HepG2 (cell line): Measurements from ENCODE around the gene TCF3. TPM values are rescaled to one million over a fixed set of nuclear protein-coding genes. Genes with fewer than 3 reads are reported as not detected.

Source experiments
- ATAC-seq: fragments of 200-7000 bp; cut with Tn5 transposase; 3 replicates; pipeline ENCODE4 v1.9.1; 2020; ENCODE audit warnings: mild to moderate bottlenecking, moderate library complexity
- BruUV-seq: library from RNA; stranded (reverse); fragments of 400-500 nt; replicated peaks from 2 replicates; lab custom pipeline; 2021; lab: Mats Ljungman, UMichigan
- CTCF ChIA-PET: fragments of 300-600 bp; formaldehyde crosslinking; extraction: SDS; loops from one replicate; lab custom pipeline; 2021; ENCODE audit warnings: low total read pairs, inconsistent platforms, low intra/inter-chr PET ratio; lab: Yijun Ruan, JAX
- POLR2A ChIA-PET: fragments of 350-600 bp; sonication (Branson Sonifier 250); formaldehyde crosslinking; loops from one replicate; lab custom pipeline; 2020; ENCODE audit warnings: antibody characterized with exemption, inconsistent platforms; lab: Yijun Ruan, JAX
- DNase-seq: peaks from one replicate; pipeline ENCODE4 v3.0.0-alpha.2; 2015; ENCODE audit warnings: low spot score
- FAIRE-seq: peaks from 3 replicates; lab custom pipeline; 2011; peaks lifted over from hg19 to GRCh38; lab: Jason Lieb, UNC
- H2AFZ ChIP-seq: one replicate; pipeline ENCODE4 v1.6.1; 2011; ENCODE audit warnings: low read length, inconsistent platforms
- H3K27ac ChIP-seq: fragments of 300-600 bp; 3 replicates; pipeline ENCODE4 v1.8.0; 2011; ENCODE audit warnings: mixed run types, mild to moderate bottlenecking, mixed read lengths, low read length, inconsistent platforms; ENCODE audit not compliant: insufficient read depth; ENCODE audit errors: extremely low read length
- H3K27me3 ChIP-seq, 2 experiments: fragments of 200-600 bp in 1 of 2; 2 replicates in 1 of 2; 3 replicates in 1 of 2; pipeline versions ENCODE4 v1.6.0 to v1.8.0; 2011; ENCODE audit warnings: low read length in 2 of 2, mild to moderate bottlenecking in 2 of 2, moderate library complexity in 2 of 2, inconsistent platforms in 1 of 2; ENCODE audit not compliant: insufficient read depth in 2 of 2, control insufficient read depth in 1 of 2
- H3K36me3 ChIP-seq, 2 experiments: fragments of 200-600 bp in 1 of 2; replicated peaks in 1 of 2; 2 replicates in 1 of 2; 3 replicates in 1 of 2; pipeline versions ENCODE4 v1.5.1 to v1.8.0; 2011; ENCODE audit warnings: low read length in 2 of 2, inconsistent platforms in 1 of 2; ENCODE audit not compliant: insufficient read depth in 2 of 2, control insufficient read depth in 1 of 2
- H3K4me1 ChIP-seq: 2 replicates; pipeline ENCODE4 v1.5.1; 2012; ENCODE audit warnings: low read length, inconsistent platforms; ENCODE audit not compliant: insufficient read depth
- H3K4me2 ChIP-seq: 2 replicates; pipeline ENCODE4 v1.6.0; 2011; ENCODE audit warnings: low read depth, low read length, inconsistent platforms
- H3K4me3 ChIP-seq, 3 experiments: fragments of 200-600 bp in 1 of 3; sonication (generic), shearing (Covaris generic) in 1 of 3; replicated peaks in 1 of 3; 2 replicates each; pipeline ENCODE4 v1.5.1; 2011 to 2016; ENCODE audit warnings: low read length in 3 of 3, inconsistent platforms in 2 of 3, low read depth in 2 of 3, mild to moderate bottlenecking in 2 of 3, control low read depth in 1 of 3, mixed read lengths in 1 of 3; ENCODE audit not compliant: insufficient read depth in 1 of 3
- H3K79me2 ChIP-seq: one replicate; pipeline ENCODE4 v1.6.1; 2011; ENCODE audit warnings: low read length, inconsistent platforms; ENCODE audit not compliant: insufficient read depth
- H3K9ac ChIP-seq: 2 replicates; pipeline ENCODE4 v1.6.0; 2011; ENCODE audit warnings: mild to moderate bottlenecking, low read depth, low read length, inconsistent platforms; ENCODE audit not compliant: insufficient read depth
- H3K9me3 ChIP-seq: 2 replicates; pipeline ENCODE4 v1.5.1; 2012; ENCODE audit warnings: mild to moderate bottlenecking, low read length
- H4K20me1 ChIP-seq: 2 replicates; pipeline ENCODE4 v1.6.0; 2011; ENCODE audit warnings: inconsistent platforms, mild to moderate bottlenecking, low read length, moderate library complexity; ENCODE audit not compliant: insufficient read depth
- CHD4 ChIP-seq: fragments of 200-600 bp; sonication (generic); IDR thresholded peaks from 2 replicates; pipeline ENCODE4 v1.7.0; 2017; ENCODE audit warnings: mild to moderate bottlenecking, low read length, borderline replicate concordance
- FOXK2 ChIP-seq: fragments of 450-650 bp; IDR thresholded peaks from 2 replicates; pipeline ENCODE4 v1.6.1; 2016
- KDM5A ChIP-seq: fragments of 200-600 bp; sonication (generic); IDR thresholded peaks from 2 replicates; pipeline ENCODE4 v1.7.0; 2018; ENCODE audit warnings: antibody characterized with exemption, mild to moderate bottlenecking, low read length, borderline replicate concordance
- NFYB ChIP-seq: sonication (generic); formaldehyde crosslinking; IDR thresholded peaks from 2 replicates; pipeline ENCODE4 v1.4.0; 2020; ENCODE audit warnings: missing genetic modification reagents
- SMAD9 ChIP-seq: sonication (generic); formaldehyde crosslinking; IDR thresholded peaks from 2 replicates; pipeline ENCODE4 v1.5.1; 2020; ENCODE audit warnings: mild to moderate bottlenecking, missing genetic modification reagents
- TP53 ChIP-seq: sonication (generic); formaldehyde crosslinking; conservative IDR thresholded peaks from 2 replicates; pipeline ENCODE4 v1.4.0; 2020; ENCODE audit warnings: missing genetic modification reagents
- ZBTB1 ChIP-seq: sonication (generic); formaldehyde crosslinking; IDR thresholded peaks from 2 replicates; pipeline ENCODE4 v1.4.0; 2020; ENCODE audit warnings: missing genetic modification reagents, borderline replicate concordance
- ZBTB38 ChIP-seq: sonication (generic); formaldehyde crosslinking; IDR thresholded peaks from 2 replicates; pipeline ENCODE4 v1.5.1; 2020; ENCODE audit warnings: mild to moderate bottlenecking, missing genetic modification reagents
- ZFAT ChIP-seq: sonication (generic); formaldehyde crosslinking; conservative IDR thresholded peaks from 2 replicates; pipeline ENCODE4 v1.8.1; 2023; ENCODE audit warnings: missing genetic modification reagents, inconsistent platforms
- ZFP1 ChIP-seq: IDR thresholded peaks from 2 replicates; pipeline ENCODE4 v1.6.1; 2016
- ZMAT3 ChIP-seq: sonication (generic); formaldehyde crosslinking; conservative IDR thresholded peaks from 2 replicates; pipeline ENCODE4 v1.7.0; 2021; ENCODE audit warnings: missing genetic modification reagents
- ZSCAN12 ChIP-seq: sonication (generic); formaldehyde crosslinking; IDR thresholded peaks from 2 replicates; pipeline ENCODE4 v1.9.0; 2021; ENCODE audit warnings: mild to moderate bottlenecking, missing genetic modification reagents
- WGBS: methylation state at CpG from one replicate; pipeline ENCODE4 v1.1.6; 2017; ENCODE audit warnings: low lambda C conversion rate; 5-methylcytosine and 5-hydroxymethylcytosine counted together
- in situ Hi-C: cut with HindIII; loops from 2 replicates; pipeline ENCODE4 v1.10.0; 2017; ENCODE audit warnings: low pct_unique_long_range_greater_than_20kb; ENCODE audit not compliant: extremely low pct_ligation_motif_present
- intact Hi-C: fragments of 100-400 bp; cut with micrococcal nuclease; formaldehyde crosslinking; loops from one replicate; pipeline ENCODE4 v1.10.0; 2022; ENCODE audit not compliant: unreplicated experiment
- polyA plus RNA-seq, 8 experiments: library from polyadenylated mRNA; depleted of rRNA in 3 of 8; stranded (reverse) in 7 of 8; unstranded in 1 of 8; fragments of >200 nt; fragmentation: Illumina TruSeq in 4 of 8; extraction: Trizol in 4 of 8; gene quantifications; 2 replicates each; pipeline versions ENCODE4 v1.2.1 to v1.2.3, GENCODE V29; 2011 to 2016; ENCODE audit warnings: low read depth in 4 of 8, missing spikeins in 1 of 8, mixed read lengths in 1 of 8; ENCODE audit not compliant: insufficient read depth in 1 of 8
- total RNA-seq, 5 experiments: library from RNA; depleted of rRNA; stranded (reverse); fragments of >200 nt; fragmentation: Illumina TruSeq; extraction: Trizol; gene quantifications; 2 replicates each; pipeline ENCODE4 v1.2.3, GENCODE V29; 2016; ENCODE audit warnings: low read depth in 1 of 5
- TF ChIP-seq, protein P1 (sequence below): sonication (generic); formaldehyde crosslinking; IDR thresholded peaks from 2 replicates; pipeline ENCODE4 v1.5.0; 2020; ENCODE audit warnings: missing genetic modification reagents
- TF ChIP-seq, protein P2 (sequence below): sonication (generic); formaldehyde crosslinking; IDR thresholded peaks from 2 replicates; pipeline ENCODE4 v1.4.0; 2020; ENCODE audit warnings: mild to moderate bottlenecking, missing genetic modification reagents
- TF ChIP-seq, protein P3 (sequence below), 2 experiments: fragments of 450-650 bp in 1 of 2; sonication (generic) in 1 of 2; formaldehyde crosslinking; IDR thresholded peaks; 2 replicates each; pipeline versions ENCODE4 v1.5.0 to v1.8.0; 2020 to 2022; ENCODE audit warnings: mild to moderate bottlenecking in 1 of 2, missing genetic modification reagents in 1 of 2

Gene TCF3
- total and polyA plus RNA-seq, 2 of the 13 experiments (the other 11 are each of a cell fraction or from before 2014, with no cell fraction given), result 51.4 to 53.2 TPM

DNA sequence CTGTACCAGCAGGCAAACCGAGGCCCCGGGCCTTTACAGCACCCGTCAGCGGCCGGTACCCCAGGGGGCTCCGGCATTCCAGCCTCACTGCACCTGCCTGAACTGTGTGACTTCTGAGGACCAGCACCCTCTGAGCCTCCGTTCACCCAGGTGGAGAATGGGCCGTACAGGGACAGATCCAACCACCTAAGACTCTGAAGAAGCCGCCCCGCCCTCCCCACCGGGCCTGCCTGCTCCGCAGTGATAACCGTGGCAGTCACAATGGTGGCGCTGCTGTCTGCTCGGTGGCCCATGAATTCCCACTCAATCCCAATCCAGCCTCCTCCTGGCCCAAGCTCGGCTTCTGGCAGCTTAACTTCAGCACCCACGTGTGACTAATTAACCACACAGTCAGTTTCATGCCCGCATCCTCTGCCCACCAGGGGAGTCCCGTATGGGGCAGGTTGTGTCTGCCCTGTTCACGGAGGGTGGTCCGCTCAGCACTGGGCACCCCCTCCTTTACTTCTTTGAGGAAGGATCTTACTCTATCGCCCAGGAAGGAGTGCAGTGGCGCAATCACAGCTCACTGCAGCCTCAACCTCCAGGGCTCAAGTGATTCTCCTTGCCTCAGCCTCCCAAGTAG lies 3.4 kb downstream of the TCF3 start:
- Histone ChIP-seq H4K20me1 (no peaks in the 10 kb centered on the region), H3K9ac (no peak overlapping the region)
- FAIRE-seq, result no peak

More for the DNA sequence above, 3.4 kb downstream of the TCF3 start:
- Histone ChIP-seq H3K36me3 (peaks cover 2 to 39% of the 10 kb centered on the region in 2 experiments; a peak in 4 of 5 replicates), H2AFZ (no peak overlapping the region), H3K27me3 (no peaks in the 10 kb centered on the region), H3K4me3 (no peak overlapping the region), H3K4me1 (peaks cover 15% of the 10 kb centered on the region), H3K9me3 (no peaks in the 10 kb centered on the region), H3K4me2 (no peak overlapping the region), H3K27ac (no peak overlapping the region), H3K79me2 (peaks cover 15% of the 10 kb centered on the region)
- no peak for TF ChIP-seq SMAD9 (CRISPR knock-in tag)
- TF ChIP-seq CHD4, result no peak
- TF ChIP-seq ZFAT (CRISPR knock-in tag), result no peak
- TF ChIP-seq KDM5A, result no peak
- TF ChIP-seq, protein P1, sequence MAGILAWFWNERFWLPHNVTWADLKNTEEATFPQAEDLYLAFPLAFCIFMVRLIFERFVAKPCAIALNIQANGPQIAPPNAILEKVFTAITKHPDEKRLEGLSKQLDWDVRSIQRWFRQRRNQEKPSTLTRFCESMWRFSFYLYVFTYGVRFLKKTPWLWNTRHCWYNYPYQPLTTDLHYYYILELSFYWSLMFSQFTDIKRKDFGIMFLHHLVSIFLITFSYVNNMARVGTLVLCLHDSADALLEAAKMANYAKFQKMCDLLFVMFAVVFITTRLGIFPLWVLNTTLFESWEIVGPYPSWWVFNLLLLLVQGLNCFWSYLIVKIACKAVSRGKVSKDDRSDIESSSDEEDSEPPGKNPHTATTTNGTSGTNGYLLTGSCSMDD (CRISPR knock-in tag), result no peak
- no peak for TF ChIP-seq ZSCAN12 (CRISPR knock-in tag)
- no peak for TF ChIP-seq FOXK2
- no peak for TF ChIP-seq ZBTB38 (CRISPR knock-in tag)
- no peak for TF ChIP-seq ZBTB1
- TF ChIP-seq ZMAT3 (CRISPR knock-in tag), result no peak
- TF ChIP-seq, protein P2, sequence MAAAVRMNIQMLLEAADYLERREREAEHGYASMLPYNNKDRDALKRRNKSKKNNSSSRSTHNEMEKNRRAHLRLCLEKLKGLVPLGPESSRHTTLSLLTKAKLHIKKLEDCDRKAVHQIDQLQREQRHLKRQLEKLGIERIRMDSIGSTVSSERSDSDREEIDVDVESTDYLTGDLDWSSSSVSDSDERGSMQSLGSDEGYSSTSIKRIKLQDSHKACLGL (CRISPR knock-in tag), result no peak
- TF ChIP-seq ZFP1 (CRISPR knock-in tag), result no peak
- no peak for TF ChIP-seq NFYB (CRISPR knock-in tag)
- TF ChIP-seq, protein P3, sequence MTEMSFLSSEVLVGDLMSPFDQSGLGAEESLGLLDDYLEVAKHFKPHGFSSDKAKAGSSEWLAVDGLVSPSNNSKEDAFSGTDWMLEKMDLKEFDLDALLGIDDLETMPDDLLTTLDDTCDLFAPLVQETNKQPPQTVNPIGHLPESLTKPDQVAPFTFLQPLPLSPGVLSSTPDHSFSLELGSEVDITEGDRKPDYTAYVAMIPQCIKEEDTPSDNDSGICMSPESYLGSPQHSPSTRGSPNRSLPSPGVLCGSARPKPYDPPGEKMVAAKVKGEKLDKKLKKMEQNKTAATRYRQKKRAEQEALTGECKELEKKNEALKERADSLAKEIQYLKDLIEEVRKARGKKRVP (CRISPR knock-in tag; IDR thresholded peaks at IDR 0.05), result no peak
- TF ChIP-seq TP53 (CRISPR knock-in tag), result no peak
- no peak for DNase-seq
- in situ Hi-C loops (no loop called here), intact Hi-C loops (no loop called here)
- CTCF ChIA-PET, result no interaction called here
- no peak for ATAC-seq
- POLR2A ChIA-PET, result no interaction called here
- 97% methylated on average over 6 of the region's 23 CpGs for WGBS
- no TSS peak for BruUV-seq
